SK-MEL-5 (cell line): Measurements from ENCODE around the gene DDN. TPM values are rescaled to one million over a fixed set of nuclear protein-coding genes. Genes with fewer than 3 reads are reported as not detected.

Source experiments
- DNase-seq: peaks from one replicate; pipeline ENCODE4 v3.0.0-alpha.2; 2016; ENCODE audit warnings: low read depth, low spot score
- in situ Hi-C: cut with HindIII; loops from 2 replicates; pipeline ENCODE4 v1.10.0; 2016; ENCODE audit warnings: low sequenced_read_pairs, high pct_unique_total_duplicates, low pct_unique_long_range_greater_than_20kb
- total RNA-seq: library from RNA; depleted of rRNA; stranded (reverse); fragments of >200 nt; shearing (Covaris generic); gene quantifications from 2 replicates; pipeline ENCODE4 v1.2.3, GENCODE V29; 2014

Gene DDN
- total RNA-seq, 1 experiment from 2014 or later: 0.03 TPM

GRCh38 chr12:49033611-49034285 is 34.6 kb upstream of the DDN start:
- in situ Hi-C loops: no loop called here
- DNase-seq: no peak

DNA sequence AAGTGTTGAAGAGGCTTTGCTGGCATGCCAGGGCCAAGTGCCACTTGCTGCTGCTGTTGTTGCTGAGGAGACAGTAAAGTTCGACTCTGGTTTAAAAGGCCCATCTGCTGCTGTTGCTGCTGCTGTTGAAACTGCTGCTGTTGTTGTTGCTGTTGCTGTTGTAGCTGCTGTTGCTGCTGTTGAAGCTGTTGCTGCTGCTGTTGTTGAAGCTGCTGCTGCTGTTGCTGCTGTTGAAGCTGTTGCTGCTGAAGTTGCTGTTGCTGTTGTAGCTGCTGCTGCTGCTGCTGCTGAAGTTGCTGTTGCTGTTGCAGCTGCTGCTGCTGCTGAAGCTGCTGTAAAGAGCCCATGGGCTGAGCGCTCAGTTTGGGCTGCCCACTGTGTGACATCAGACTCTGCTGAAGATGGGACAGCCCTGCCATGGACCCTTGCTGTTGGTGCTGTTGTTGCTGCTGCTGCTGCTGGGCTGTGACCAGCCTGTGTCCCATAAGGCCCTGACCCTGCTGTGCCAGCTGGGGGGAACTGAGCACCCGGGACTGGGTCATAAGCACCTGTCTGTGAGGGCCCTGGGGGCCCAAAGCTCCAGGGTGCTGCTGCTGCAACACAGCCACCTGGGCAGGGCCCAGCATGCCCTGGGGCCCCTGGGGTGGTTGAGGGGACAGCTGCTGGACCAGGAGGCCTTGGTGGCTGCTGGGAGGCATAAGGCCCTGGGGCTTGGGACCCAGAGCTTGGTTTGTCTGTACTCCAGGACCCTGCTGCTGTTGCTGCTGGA is 33.7 kb upstream of the DDN start:
- in situ Hi-C loops: no loop called here
- no peak for DNase-seq

DNA sequence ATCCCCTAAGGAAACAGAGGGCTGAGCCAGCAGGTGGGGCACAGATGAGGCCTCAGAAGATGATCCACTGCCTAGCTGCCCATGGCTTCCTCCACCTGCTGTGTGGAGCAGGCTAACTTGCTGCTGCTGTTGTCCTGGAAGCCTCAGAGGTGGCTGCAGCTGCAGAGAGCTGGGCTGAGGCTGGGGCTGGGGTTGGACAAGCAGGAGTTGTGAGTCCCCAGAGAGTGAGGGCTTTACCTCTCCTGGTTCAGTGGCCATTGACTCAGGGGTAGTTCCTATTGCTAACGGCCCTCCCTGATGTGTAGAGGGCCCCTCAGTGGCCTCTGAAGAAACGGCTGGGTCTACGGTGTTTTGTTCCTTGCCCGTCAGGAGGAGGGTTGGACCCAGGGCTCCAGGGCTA is 33.1 kb upstream of the DDN start:
- in situ Hi-C loops: no loop called here

DNA sequence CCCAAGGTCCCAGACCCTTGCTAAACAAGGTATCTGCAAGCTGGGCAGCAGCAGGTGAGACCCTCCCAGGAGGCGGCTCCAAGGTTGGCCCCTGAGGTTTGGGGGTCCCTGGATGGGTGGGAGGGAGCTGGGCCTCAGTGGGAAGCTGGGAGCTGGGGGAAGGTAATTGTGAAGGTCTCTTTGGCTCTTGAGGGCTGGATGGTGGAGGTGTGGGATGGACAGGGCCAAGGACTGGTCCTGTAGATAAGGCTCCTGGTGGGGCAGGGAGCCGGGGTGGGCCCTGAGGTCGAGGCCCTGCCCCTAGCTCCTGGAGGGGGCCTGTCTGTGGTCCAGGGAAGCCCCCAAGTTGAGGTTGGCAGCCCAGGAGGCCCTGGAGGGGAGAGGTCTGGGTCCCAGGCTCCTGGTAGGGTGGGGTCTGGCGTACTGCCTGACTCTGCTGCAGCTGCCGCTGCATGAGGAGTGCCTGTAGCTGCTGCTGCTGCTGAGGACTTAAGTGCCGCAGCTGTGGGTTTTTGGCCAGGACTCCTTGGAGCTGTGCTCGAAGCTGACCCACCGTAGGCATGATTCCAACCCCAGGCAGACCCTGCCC is 32.5 kb upstream of the DDN start:
- no peak for DNase-seq
- in situ Hi-C loops: no loop called here

More for the DNA sequence above, 33.1 kb upstream of the DDN start:
- no peak for DNase-seq

GRCh38 chr12:49030714-49031572 is 31.8 kb upstream of the DDN start:
- in situ Hi-C loops: no loop called here
- DNase-seq: no peak

DNA sequence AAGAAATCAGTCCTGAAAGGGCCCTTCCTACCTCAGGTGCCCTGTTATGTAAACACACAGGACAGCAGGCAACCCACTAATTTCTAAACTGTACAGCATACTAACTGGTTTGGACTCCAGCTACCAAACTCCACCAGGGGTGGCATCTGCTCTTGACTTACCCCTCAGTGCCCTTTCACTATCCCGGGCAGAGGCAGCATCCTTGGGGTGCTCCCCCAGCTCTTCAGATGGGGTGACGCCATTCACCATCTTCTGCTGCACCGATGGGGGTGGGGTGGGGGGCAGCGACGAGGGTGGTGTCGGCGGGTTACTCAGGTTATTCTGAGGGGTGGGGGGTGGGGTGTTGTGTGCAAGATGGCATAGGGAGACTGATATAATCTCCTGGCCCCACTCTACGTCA is 30.9 kb upstream of the DDN start:
- no peak for DNase-seq
- in situ Hi-C loops: no loop called here

GRCh38 chr12:49028666-49029275 is 29.6 kb upstream of the DDN start:
- in situ Hi-C loops: no loop called here
- DNase-seq: no peak

GRCh38 chr12:49027846-49028555 is 28.8 kb upstream of the DDN start:
- DNase-seq: no peak
- in situ Hi-C loops: no loop called here

DNA sequence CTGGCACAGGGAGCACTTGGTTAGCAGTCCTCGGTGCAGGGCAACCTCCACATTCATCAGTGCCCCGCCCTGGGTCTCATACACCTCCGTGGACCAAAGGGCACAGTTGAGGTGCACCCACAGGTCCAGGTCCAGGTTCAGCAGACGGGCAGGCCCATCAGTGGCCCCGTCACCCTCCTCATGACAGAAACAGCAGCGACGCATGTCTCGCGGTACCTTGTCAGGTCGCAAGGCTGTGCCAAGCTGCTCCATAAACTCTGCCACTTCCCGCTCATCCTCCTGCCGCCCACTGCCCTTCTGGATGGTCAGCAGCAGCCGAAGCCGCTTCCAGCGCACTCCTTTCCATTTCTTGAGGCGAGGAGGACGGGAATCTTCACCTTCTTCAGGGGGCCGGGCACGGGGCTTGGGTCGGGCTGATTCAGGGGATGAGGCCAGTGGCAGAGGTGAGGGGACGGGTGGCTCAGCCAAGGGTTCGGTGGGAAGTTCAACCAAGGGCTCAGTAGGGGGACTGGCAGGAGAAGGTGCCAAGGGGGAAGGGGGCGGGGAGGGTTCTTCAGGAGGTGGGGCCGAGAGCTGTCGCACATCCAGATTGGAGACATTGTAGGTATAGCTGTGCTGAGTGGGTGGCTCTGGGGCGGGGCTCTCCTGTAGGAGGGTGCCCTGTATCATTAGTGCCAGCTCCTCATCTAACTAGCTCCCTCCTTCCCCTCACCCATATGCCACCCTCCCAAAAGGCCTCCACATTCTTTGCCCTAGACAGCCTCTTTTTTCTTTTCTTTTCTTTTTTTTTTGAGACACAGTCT is 27.7 kb upstream of the DDN start:
- no peak for DNase-seq
- in situ Hi-C loops: no loop called here

GRCh38 chr12:49026101-49026500 is 26.9 kb upstream of the DDN start:
- in situ Hi-C loops: no loop called here
- no peak for DNase-seq

GRCh38 chr12:49025463-49025862 is 26.3 kb upstream of the DDN start:
- in situ Hi-C loops: no loop called here
- DNase-seq: no peak

GRCh38 chr12:49024543-49024942 is 25.4 kb upstream of the DDN start:
- in situ Hi-C loops: no loop called here
- no peak for DNase-seq

DNA sequence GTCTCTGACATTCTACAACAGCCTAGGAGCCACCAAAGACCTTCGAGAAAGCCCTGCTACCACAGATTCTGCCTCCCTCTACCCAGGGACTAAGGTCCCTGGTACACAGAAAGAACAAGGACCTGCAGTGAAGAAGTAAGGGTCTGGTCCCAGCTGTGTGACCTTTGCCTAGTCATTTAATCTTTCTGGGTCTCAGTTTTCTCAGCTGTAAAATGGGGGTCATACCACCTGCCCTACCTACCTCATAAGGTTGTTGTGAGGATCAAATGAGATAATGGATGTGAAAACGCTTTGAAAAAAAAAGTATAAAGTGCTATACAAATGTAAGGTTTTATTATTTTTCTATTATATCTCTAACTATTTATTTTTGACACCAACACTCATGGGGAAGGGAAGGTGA is 24.6 kb upstream of the DDN start:
- no peak for DNase-seq
- in situ Hi-C loops: no loop called here

- in situ Hi-C loops: no loop called here
- no peak for DNase-seq
Measured at GRCh38 chr12:49022558-49023178, 23.5 kb upstream of the DDN start.

GRCh38 chr12:49021292-49021915 is 22.2 kb upstream of the DDN start:
- in situ Hi-C loops: no loop called here
- no peak for DNase-seq

DNA sequence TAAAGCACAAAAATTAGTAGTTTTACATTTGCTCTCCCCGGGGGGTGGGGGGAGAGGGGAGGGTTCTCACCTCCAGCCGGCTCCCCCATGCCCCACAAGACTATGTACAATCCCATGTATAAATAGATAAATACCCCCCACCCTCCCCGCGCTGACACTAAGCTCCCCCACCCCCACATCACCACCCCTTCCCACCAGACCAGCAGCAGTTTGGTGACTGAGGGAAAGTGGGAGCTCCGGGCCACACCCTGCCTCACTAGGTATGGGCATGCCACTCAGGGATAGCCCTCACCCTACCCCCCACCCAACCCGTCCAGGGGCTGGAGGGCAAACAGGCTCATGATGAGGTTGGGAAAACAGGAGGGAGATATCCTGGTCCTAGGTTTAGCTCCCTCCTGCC is 21.3 kb upstream of the DDN start:
- in situ Hi-C loops: no loop called here
- no peak for DNase-seq
